Uterus (tissue), 2 donors: ENCODE results near the gene GSK3A.

Experiments used
- CTCF ChIP-seq, 4 experiments: fragments of 200-600 bp in 2 of 4; fragments of 450-650 bp in 2 of 4; sonication (generic) in 2 of 4; IDR thresholded peaks; one replicate each; pipeline ENCODE4 v1.5.1; 2016 to 2019; ENCODE audit warnings: antibody characterized with exemption in 4 of 4, mild to moderate bottlenecking in 2 of 4, moderate library complexity in 1 of 4
- POLR2A ChIP-seq, 2 donors: fragments of 450-650 bp; IDR thresholded peaks; one replicate each; pipeline ENCODE4 v1.6.1; 2016; ENCODE audit warnings: antibody characterized with exemption in 2 of 2, mild to moderate bottlenecking in 1 of 2, moderate library complexity in 1 of 2

GRCh38 chr19:42201489-42202289 is 40.7 kb downstream of the GSK3A start:
- TF ChIP-seq CTCF (IDR thresholded peaks at IDR 0.05) (no peak), POLR2A (IDR thresholded peaks at IDR 0.05) (no peak)
